ENCODE data around the gene WNT2. TPM values are rescaled to one million over a fixed set of nuclear protein-coding genes. Genes with fewer than 3 reads are reported as not detected.

WNT2 gene
- total RNA-seq, 3 donors from 2014 or later (not counting 1 experiment from before 2014, with no cell fraction given), result not detected

- TF ChIP-seq CTCF (IDR thresholded peaks at IDR 0.05), result no peak
- no peak overlapping the region for H3K4me3 Mint-ChIP-seq
- no peak overlapping the region for H3K4me3 ChIP-seq (ENCODE audit: low read length)
- intact Hi-C loops (cut with micrococcal nuclease), result no loop called here
- 91% methylated on average over 2 of the region's 3 CpGs for WGBS (ENCODE audit: insufficient coverage)
- H3K9me3 Mint-ChIP-seq, result no peaks in the 10 kb centered on the region
- no peaks in the 10 kb centered on the region for H3K36me3 ChIP-seq (ENCODE audit: control insufficient read depth, insufficient read depth, low read length)
- H3K36me3 Mint-ChIP-seq, result no peaks in the 10 kb centered on the region
- H3K4me1 ChIP-seq (ENCODE audit: control insufficient read depth, insufficient read depth, low read length), result no peaks in the 10 kb centered on the region
- H3K27ac ChIP-seq (ENCODE audit: low read length), result no peak overlapping the region
- H3K27ac Mint-ChIP-seq, result no peak overlapping the region
- no peak for ATAC-seq
- no peak for DNase-seq
- H3K4me1 Mint-ChIP-seq, result no peaks in the 10 kb centered on the region
- H3K27me3 ChIP-seq (ENCODE audit: control insufficient read depth, insufficient read depth, low read length), result no peaks in the 10 kb centered on the region
- no peaks in the 10 kb centered on the region for H3K9me3 ChIP-seq (ENCODE audit: control insufficient read depth, insufficient read depth, low read length)
- H3K27me3 Mint-ChIP-seq (ENCODE audit: low read depth in 2 of 2), result peaks cover 0 to 7% of the 10 kb centered on the region in 2 donors
Measured at GRCh38 chr7:117271566-117271965, 51.3 kb downstream of the WNT2 start.

- DNase-seq (no peak), ATAC-seq (no peak)
- Histone ChIP-seq H3K4me1 (ENCODE audit: control insufficient read depth, insufficient read depth, low read length) (no peaks in the 10 kb centered on the region), H3K27ac (ENCODE audit: low read length) (no peak overlapping the region), H3K36me3 (ENCODE audit: control insufficient read depth, insufficient read depth, low read length) (no peaks in the 10 kb centered on the region), H3K9me3 (ENCODE audit: control insufficient read depth, insufficient read depth, low read length) (no peaks in the 10 kb centered on the region), H3K27me3 (ENCODE audit: control insufficient read depth, insufficient read depth, low read length) (no peaks in the 10 kb centered on the region), H3K4me3 (ENCODE audit: low read length) (no peak overlapping the region)
- Mint-ChIP-seq H3K4me1 (no peaks in the 10 kb centered on the region), H3K27me3 (ENCODE audit: low read depth in 2 of 2) (peaks cover 0 to 7% of the 10 kb centered on the region in 2 donors), H3K36me3 (no peaks in the 10 kb centered on the region), H3K9me3 (no peaks in the 10 kb centered on the region), H3K27ac (no peak overlapping the region), H3K4me3 (no peak overlapping the region)
- WGBS (ENCODE audit: insufficient coverage), result 75% methylated on average over 9 of the region's 9 CpGs
- no peak for TF ChIP-seq CTCF (IDR thresholded peaks at IDR 0.05)
- intact Hi-C loops (cut with micrococcal nuclease), result no loop called here
Measured at GRCh38 chr7:117270371-117270770, 52.5 kb downstream of the WNT2 start.

- no peak overlapping the region for H3K4me3 ChIP-seq (ENCODE audit: low read length)
- no peaks in the 10 kb centered on the region for H3K9me3 Mint-ChIP-seq
- TF ChIP-seq CTCF (IDR thresholded peaks at IDR 0.05), result no peak
- ATAC-seq, result no peak
- H3K27ac ChIP-seq (ENCODE audit: low read length), result no peak overlapping the region
- no peaks in the 10 kb centered on the region for H3K9me3 ChIP-seq (ENCODE audit: control insufficient read depth, insufficient read depth, low read length)
- no peaks in the 10 kb centered on the region for H3K4me1 Mint-ChIP-seq
- no peak overlapping the region for H3K27ac Mint-ChIP-seq
- no peak overlapping the region for H3K4me3 Mint-ChIP-seq
- H3K36me3 ChIP-seq (ENCODE audit: control insufficient read depth, insufficient read depth, low read length), result no peaks in the 10 kb centered on the region
- peaks cover 0 to 7% of the 10 kb centered on the region in 2 donors for H3K27me3 Mint-ChIP-seq (ENCODE audit: low read depth in 2 of 2)
- WGBS (ENCODE audit: insufficient coverage), result 57% methylated on average over 1 of the region's 3 CpGs
- no peaks in the 10 kb centered on the region for H3K36me3 Mint-ChIP-seq
- no peak for DNase-seq
- no peaks in the 10 kb centered on the region for H3K4me1 ChIP-seq (ENCODE audit: control insufficient read depth, insufficient read depth, low read length)
- intact Hi-C loops (cut with micrococcal nuclease), result no loop called here
- no peaks in the 10 kb centered on the region for H3K27me3 ChIP-seq (ENCODE audit: control insufficient read depth, insufficient read depth, low read length)
Measured at GRCh38 chr7:117269886-117270285, 53.0 kb downstream of the WNT2 start.

GRCh38 chr7:117269417-117269816 is 53.4 kb downstream of the WNT2 start:
- DNase-seq (no peak), ATAC-seq (no peak)
- Histone ChIP-seq H3K36me3 (ENCODE audit: control insufficient read depth, insufficient read depth, low read length) (no peaks in the 10 kb centered on the region), H3K27ac (ENCODE audit: low read length) (no peak overlapping the region), H3K4me1 (ENCODE audit: control insufficient read depth, insufficient read depth, low read length) (no peaks in the 10 kb centered on the region), H3K9me3 (ENCODE audit: control insufficient read depth, insufficient read depth, low read length) (no peaks in the 10 kb centered on the region), H3K4me3 (ENCODE audit: low read length) (no peak overlapping the region), H3K27me3 (ENCODE audit: control insufficient read depth, insufficient read depth, low read length) (no peaks in the 10 kb centered on the region)
- H3K4me3 Mint-ChIP-seq, result no peak overlapping the region
- WGBS (ENCODE audit: insufficient coverage), result 89% methylated on average over 5 of the region's 5 CpGs
- no peaks in the 10 kb centered on the region for H3K9me3 Mint-ChIP-seq
- peaks cover 0 to 7% of the 10 kb centered on the region in 2 donors for H3K27me3 Mint-ChIP-seq (ENCODE audit: low read depth in 2 of 2)
- no peaks in the 10 kb centered on the region for H3K4me1 Mint-ChIP-seq
- H3K36me3 Mint-ChIP-seq, result no peaks in the 10 kb centered on the region
- H3K27ac Mint-ChIP-seq, result no peak overlapping the region
- intact Hi-C loops (cut with micrococcal nuclease), result no loop called here
- no peak for TF ChIP-seq CTCF (IDR thresholded peaks at IDR 0.05)

Measured in natural killer cell (primary cell).